ENCODE measurements around the gene KRTAP10-10. TPM values are rescaled to one million over a fixed set of nuclear protein-coding genes. Genes with fewer than 3 reads are reported as not detected.
"Not testable (repeated sequence)": the region's sequence is repeated elsewhere in the genome, so short reads cannot be mapped to it uniquely, and the experiment has no call there.

Gene KRTAP10-10
- total and polyA plus RNA-seq, 2 experiments from 2014 or later, result not detected

DNA sequence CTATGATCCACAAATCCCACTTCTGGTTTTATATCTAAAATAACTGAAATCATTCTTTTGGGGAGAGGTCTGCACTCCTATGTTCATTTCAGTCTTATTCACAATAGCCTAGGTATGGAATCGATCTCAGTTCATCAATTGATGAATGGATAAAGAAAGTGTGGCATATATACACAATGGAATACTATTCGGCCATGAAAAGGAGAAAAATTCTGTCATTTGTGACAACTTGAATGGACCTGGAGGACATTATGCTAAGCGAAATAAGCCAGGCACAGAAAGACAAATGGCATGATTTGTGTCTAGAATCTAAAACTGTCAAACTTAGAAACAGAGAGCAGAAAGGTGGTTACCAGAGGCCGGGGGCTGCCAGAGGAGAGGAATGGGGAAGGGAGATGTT, 30.7 kb upstream of the KRTAP10-10 start:
- Histone ChIP-seq H3K27ac (no peak overlapping the region), H3K9me3 (ENCODE audit: low read depth) (no peaks in the 10 kb centered on the region)
- WGBS (ENCODE audit: low lambda C conversion rate, missing lambda C conversion rate), result 76% methylated on average over 4 of the region's 4 CpGs

DNA sequence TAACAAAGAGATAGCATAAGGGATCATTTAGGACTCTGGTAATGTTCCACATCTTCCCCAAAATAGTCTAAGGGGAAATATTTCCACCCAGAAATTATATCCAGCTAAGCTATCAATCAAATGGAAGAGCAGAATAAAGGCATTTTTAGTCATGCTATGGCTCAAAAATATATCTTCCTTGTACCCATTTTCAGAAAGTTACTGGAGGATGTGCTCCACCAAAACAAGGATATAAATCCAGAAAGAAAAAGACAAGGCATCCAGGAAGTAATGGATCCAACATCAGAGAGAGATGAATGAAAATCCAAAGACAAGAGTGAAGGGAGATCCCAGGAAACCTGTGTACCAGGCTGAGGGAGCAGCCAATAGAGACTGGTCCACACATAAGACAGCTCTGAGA, 28.0 kb upstream of the KRTAP10-10 start:
- TF ChIP-seq EZH2phosphoT487 (IDR thresholded peaks at IDR 0.05; ENCODE audit: low read depth, severe bottlenecking, unreplicated experiment), result no peak
- TF ChIP-seq, protein P1, sequence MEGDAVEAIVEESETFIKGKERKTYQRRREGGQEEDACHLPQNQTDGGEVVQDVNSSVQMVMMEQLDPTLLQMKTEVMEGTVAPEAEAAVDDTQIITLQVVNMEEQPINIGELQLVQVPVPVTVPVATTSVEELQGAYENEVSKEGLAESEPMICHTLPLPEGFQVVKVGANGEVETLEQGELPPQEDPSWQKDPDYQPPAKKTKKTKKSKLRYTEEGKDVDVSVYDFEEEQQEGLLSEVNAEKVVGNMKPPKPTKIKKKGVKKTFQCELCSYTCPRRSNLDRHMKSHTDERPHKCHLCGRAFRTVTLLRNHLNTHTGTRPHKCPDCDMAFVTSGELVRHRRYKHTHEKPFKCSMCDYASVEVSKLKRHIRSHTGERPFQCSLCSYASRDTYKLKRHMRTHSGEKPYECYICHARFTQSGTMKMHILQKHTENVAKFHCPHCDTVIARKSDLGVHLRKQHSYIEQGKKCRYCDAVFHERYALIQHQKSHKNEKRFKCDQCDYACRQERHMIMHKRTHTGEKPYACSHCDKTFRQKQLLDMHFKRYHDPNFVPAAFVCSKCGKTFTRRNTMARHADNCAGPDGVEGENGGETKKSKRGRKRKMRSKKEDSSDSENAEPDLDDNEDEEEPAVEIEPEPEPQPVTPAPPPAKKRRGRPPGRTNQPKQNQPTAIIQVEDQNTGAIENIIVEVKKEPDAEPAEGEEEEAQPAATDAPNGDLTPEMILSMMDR (IDR thresholded peaks at IDR 0.05; ENCODE audit: poor library complexity), result no peak
- TF ChIP-seq EZH2 (IDR thresholded peaks at IDR 0.05; ENCODE audit: borderline replicate concordance), result no peak
- no peak for DNase-seq (ENCODE audit: low spot score)
- no peaks in the 10 kb centered on the region for H3K9me3 ChIP-seq (ENCODE audit: low read depth)
- H3K4me1 ChIP-seq (ENCODE audit: insufficient read depth), result no peaks in the 10 kb centered on the region
- no peaks in the 10 kb centered on the region for H3K79me2 ChIP-seq
- H3K36me3 ChIP-seq (replicated peaks; ENCODE audit: insufficient read depth, low read depth), result no peaks in the 10 kb centered on the region
- H3K9me2 ChIP-seq (replicated peaks; ENCODE audit: insufficient read depth), result no peaks in the 10 kb centered on the region
- no peaks in the 10 kb centered on the region for H3K27me3 ChIP-seq
- H3K4me2 ChIP-seq, result no peak overlapping the region
- no peak overlapping the region for H3K27ac ChIP-seq
- no peak overlapping the region for H3K4me3 ChIP-seq
- no peaks in the 10 kb centered on the region for H4K20me1 ChIP-seq (ENCODE audit: insufficient read depth, poor library complexity, severe bottlenecking)
- no peak overlapping the region for H2AFZ ChIP-seq

More for the DNA sequence above, 30.7 kb upstream of the KRTAP10-10 start:
- H2AFZ ChIP-seq, result no peak overlapping the region
- TF ChIP-seq EZH2phosphoT487 (IDR thresholded peaks at IDR 0.05; ENCODE audit: low read depth, severe bottlenecking, unreplicated experiment), result no peak
- TF ChIP-seq, protein P1 (IDR thresholded peaks at IDR 0.05; ENCODE audit: poor library complexity), result no peak
- no peak for TF ChIP-seq EZH2 (IDR thresholded peaks at IDR 0.05; ENCODE audit: borderline replicate concordance)
- H3K27me3 ChIP-seq, result no peaks in the 10 kb centered on the region
- DNase-seq (ENCODE audit: low spot score), result no peak
- no peaks in the 10 kb centered on the region for H3K79me2 ChIP-seq
- no peaks in the 10 kb centered on the region for H3K36me3 ChIP-seq (replicated peaks; ENCODE audit: insufficient read depth, low read depth)
- H3K4me1 ChIP-seq (ENCODE audit: insufficient read depth), result no peaks in the 10 kb centered on the region
- H3K9me2 ChIP-seq (replicated peaks; ENCODE audit: insufficient read depth), result no peaks in the 10 kb centered on the region
- H4K20me1 ChIP-seq (ENCODE audit: insufficient read depth, poor library complexity, severe bottlenecking), result no peaks in the 10 kb centered on the region
- H3K4me2 ChIP-seq, result no peak overlapping the region
- H3K4me3 ChIP-seq, result no peak overlapping the region

DNA sequence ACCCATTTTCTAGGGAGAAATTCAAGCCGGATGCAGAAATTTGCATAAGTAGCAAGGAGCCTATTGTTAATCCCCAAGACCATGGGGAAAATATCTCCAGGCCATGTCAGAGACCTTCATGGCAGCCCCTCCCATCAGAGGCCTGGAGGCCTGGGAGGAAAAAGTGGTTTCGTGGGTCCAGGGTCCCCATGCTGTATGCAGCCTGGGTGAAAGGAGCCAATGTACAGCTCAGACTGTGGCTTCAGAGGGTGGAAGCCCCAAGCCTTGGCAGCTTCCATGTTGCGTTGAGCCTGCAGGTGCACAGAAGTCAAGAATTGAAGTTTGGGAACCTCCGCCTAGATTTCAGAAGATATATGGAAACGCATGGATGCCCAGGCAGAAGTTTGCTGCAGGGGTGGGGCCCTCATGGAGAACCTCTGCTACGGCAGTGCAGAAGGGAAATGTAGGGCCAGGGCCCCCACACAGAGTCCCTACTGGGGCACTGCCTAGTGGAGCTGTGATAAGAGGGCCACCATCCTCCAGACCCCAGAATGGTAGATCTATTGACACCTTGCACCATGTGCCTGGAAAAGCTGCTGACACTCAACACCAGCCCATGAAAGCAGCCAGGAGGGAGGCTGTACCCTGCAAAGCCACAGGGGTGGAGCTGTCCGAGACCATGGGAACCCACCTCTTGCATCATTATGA, 26.9 kb upstream of the KRTAP10-10 start:
- not testable (repeated sequence) for H3K9me2 ChIP-seq (replicated peaks; ENCODE audit: insufficient read depth); H3K4me3 ChIP-seq; H3K27ac ChIP-seq; DNase-seq (ENCODE audit: low spot score); H3K9me3 ChIP-seq (ENCODE audit: low read depth); H3K79me2 ChIP-seq; H3K27me3 ChIP-seq; H3K4me1 ChIP-seq (ENCODE audit: insufficient read depth); H4K20me1 ChIP-seq (ENCODE audit: insufficient read depth, poor library complexity, severe bottlenecking); H3K4me2 ChIP-seq; H3K36me3 ChIP-seq (replicated peaks; ENCODE audit: insufficient read depth, low read depth); H2AFZ ChIP-seq
- WGBS (ENCODE audit: low lambda C conversion rate, missing lambda C conversion rate), result 92% methylated on average over 7 of the region's 7 CpGs

DNA sequence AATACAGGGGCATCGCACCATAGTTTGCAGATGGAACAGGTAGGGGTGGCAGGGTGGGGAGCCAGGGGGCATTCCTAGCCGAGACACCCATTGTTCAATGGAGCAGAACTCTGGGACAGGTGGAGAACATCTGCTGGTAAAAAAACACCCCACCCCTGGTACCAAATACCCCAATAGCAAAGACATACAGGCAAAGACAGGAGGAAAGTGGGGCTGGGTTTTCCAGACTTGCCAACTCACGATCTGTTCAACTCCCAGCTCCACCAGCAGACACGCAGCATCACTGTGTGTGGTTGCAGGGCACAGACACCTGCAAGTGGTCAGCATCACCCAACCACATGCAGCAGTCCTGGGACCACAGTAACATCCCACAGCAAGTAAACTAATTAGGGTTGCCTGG, 25.6 kb upstream of the KRTAP10-10 start:
- Histone ChIP-seq H3K27me3 (no peaks in the 10 kb centered on the region), H3K9me3 (ENCODE audit: low read depth) (no peaks in the 10 kb centered on the region), H2AFZ (no peak overlapping the region), H3K4me2 (no peak overlapping the region), H3K36me3 (replicated peaks; ENCODE audit: insufficient read depth, low read depth) (no peaks in the 10 kb centered on the region), H4K20me1 (ENCODE audit: insufficient read depth, poor library complexity, severe bottlenecking) (no peaks in the 10 kb centered on the region), H3K79me2 (no peaks in the 10 kb centered on the region), H3K4me1 (ENCODE audit: insufficient read depth) (no peaks in the 10 kb centered on the region), H3K4me3 (no peak overlapping the region), H3K27ac (no peak overlapping the region), H3K9me2 (replicated peaks; ENCODE audit: insufficient read depth) (no peaks in the 10 kb centered on the region)
- 93% methylated on average over 4 of the region's 4 CpGs for WGBS (ENCODE audit: low lambda C conversion rate, missing lambda C conversion rate)
- DNase-seq (ENCODE audit: low spot score), result no peak
- TF ChIP-seq EZH2phosphoT487 (IDR thresholded peaks at IDR 0.05; ENCODE audit: low read depth, severe bottlenecking, unreplicated experiment) (no peak), EZH2 (IDR thresholded peaks at IDR 0.05; ENCODE audit: borderline replicate concordance) (no peak)
- TF ChIP-seq, protein P1 (IDR thresholded peaks at IDR 0.05; ENCODE audit: poor library complexity), result no peak

Data from hepatocyte (in vitro differentiated cells).